ENCODE measurements around the gene RNF135.
"Not testable (repeated sequence)": the region's sequence is repeated elsewhere in the genome, so short reads cannot be mapped to it uniquely, and the experiment has no call there.

Gene RNF135

DNA sequence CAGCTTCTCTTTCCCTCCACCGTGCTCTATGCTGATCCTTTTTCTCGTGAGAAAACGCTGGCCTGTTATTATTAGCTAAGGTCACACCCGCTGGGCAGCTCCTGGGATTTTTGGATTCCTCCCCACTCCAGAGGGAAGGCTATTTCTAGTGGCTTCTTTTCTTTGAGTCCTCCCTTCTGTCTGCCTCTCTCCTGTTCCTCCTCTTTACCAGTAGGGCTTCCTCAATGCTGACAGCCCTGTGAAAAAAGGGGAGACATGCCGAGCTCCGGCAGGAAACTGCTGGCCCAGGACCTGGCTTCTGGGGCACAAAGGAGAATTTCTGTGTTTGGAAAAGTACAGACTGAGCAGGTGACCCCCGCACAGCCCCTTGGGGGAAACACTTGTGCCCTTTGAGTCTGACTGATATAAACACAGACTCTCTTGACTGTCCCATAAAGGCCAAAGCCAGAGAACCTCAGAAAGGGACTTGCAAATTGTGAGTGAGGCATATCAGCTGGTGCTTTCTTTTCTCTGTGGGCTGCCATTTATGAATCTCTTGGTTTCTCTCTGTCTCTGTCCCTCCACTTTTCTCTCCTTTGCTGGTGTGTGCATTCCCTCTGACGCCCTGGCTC lies 14.0 kb upstream of the RNF135 start:
- no peak for DNase-seq (ENCODE audit: low read depth)

DNA sequence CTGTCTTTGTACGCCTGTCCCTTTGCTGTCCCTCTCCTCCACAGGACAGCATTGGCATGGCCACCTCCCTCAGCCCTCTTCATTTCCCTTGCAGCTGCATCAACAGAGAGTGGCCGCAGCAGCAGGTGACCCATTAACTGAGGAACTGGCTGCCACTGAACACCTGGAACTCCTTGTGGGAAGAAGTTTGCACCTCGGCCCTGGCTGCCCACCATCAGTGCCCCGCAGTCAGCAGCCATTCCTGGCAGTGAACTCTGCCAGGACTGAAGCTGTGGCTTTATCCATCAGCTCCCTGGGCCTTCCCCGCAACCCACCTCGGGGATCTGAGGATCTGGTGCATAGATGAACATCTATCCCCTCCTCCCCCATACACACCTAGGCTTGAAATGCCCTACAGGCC lies 13.1 kb upstream of the RNF135 start:
- DNase-seq (ENCODE audit: low read depth), result no peak

DNA sequence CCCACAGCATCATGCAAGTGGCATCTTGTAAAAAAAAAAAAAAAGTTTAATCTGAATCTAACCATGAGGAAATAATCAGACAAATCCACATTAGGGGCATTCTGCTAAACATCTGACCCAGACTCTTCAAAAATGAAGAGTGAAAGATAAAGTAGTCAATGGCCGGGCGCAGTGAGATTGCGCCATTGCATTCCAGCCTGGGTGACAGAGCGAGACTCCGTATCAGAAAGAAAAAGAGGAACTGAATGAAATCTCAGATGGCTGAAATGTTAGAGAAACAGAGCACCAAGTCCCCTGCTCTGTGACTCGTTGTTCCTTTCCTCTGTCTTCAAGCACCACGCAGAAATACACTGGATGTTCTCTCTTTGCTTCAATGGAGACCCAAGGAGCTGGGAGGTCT lies 12.7 kb upstream of the RNF135 start:
- no peak for DNase-seq (ENCODE audit: low read depth)

DNA sequence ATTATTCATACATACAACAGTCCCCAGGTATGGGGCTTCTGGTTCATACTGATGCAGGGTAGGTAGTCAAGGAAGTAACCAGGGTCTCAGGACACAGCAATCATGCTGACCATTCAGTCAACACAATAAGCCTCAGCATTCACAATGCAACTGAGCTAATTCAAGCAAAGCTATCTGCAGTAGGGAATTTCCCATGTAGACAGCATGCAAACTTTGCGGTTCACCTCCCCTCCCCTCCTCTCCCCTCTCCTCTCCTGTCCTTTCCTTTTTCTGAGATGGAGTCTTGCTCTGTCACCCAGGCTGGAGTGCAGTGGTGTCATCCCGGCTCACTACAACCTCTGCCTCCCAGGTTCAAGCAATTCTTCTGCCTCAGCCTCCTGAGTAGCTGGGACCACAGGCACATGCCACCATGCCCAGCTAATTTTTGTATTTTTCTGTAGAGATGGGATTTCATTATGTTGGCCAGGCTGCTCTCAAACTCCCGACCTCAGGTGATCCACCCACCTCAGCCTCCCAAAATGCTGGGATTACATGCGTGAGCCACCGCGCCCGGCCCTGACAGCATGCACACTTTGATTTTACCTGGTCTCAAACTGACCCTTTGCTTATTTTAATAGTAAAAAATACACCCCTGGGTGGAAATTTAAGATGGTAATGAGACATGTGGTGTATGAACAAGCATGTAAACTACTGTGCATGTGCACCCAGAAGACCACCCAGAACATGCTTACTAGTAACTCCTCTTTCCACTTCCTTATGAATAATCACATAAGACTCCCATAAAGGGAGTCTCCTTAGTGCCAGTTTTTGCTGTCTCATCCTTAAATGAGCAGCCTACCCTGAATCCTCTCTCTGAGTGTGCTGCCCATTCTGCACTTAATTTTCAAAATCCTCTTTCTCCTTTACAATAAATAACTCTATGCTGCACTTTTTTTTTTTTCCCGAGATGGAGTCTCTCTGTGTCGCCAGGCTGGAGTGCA lies 9.3 kb upstream of the RNF135 start:
- DNase-seq (ENCODE audit: low read depth), result no peak

DNA sequence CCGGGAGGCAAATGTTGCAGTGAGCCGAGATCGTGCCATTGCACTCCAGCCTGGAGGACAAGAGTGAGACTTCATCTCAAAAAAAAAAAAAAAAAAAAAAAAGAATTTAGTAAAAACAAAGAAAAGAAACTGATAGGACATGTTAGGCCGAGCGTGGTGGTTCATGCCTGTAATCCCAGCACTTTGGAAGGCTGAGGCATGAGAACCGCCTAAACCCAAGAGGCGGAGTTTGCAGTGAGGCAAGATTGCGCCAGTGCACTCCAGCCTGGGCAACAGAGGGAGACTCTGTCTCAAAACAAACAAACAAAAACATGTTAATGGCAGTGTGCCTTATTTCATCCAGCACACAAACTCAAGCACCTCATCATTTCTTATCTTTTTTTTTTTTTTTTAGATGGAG lies 6.5 kb upstream of the RNF135 start:
- not testable (repeated sequence) for DNase-seq (ENCODE audit: low read depth)

DNA sequence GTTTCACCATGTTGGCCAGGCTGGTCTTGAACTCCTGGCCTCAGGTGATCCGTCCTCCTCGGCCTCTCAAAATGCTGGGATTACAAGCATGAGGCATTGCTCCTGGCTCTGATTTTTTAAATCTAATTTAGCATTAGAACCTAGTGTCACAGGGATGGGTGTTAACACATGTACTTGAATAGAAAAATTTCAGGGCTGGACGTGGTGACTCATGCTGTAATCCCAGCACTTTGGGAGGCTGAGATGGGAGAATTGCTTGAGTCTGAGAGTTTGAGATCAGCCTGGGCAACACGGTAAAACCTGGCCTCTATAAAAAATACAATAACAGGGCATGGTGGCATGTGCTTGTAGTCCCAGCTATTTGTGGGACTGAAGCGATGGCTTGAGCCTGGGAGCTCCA lies 6.0 kb upstream of the RNF135 start:
- no peak for DNase-seq (ENCODE audit: low read depth)

DNA sequence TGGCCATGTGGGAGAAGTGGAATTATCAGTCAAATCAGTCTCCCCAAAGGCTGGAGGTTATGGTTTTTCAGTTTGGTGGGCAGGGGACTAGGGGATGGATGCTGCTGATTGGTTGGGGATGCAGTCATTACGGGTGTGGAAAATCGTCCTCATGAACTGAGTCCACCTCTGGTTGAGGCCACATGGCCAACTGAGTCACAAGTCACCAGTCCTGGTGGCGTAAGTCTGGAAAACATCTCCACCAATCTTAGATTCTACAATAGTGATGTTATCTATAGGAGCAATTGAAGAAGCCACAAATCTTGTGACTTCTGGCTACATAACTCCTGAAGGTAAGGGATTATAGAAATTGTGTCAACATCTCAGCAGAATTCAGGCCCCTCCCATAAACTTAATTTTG lies 5.2 kb upstream of the RNF135 start:
- no peak for DNase-seq (ENCODE audit: low read depth)

DNA sequence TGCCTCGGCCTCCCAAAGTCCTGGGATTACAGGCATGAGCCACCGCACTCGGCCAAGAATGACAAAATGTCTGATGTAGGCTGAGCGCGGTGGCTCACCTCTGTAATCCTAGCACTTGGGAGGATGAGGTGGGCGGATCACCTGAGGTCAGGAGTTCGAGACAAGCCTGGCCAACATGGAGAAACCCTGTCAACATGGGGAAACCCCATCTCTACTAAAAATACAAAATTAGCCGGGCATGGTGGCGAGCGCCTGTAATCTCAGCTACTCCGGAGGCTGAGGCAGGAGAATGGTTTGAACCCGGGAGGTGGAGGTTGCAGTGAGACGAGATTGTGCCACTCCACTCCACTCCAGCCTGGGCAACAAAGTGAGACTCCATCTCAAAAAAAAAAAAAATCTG lies 2.9 kb upstream of the RNF135 start:
- not testable (repeated sequence) for DNase-seq (ENCODE audit: low read depth)

DNA sequence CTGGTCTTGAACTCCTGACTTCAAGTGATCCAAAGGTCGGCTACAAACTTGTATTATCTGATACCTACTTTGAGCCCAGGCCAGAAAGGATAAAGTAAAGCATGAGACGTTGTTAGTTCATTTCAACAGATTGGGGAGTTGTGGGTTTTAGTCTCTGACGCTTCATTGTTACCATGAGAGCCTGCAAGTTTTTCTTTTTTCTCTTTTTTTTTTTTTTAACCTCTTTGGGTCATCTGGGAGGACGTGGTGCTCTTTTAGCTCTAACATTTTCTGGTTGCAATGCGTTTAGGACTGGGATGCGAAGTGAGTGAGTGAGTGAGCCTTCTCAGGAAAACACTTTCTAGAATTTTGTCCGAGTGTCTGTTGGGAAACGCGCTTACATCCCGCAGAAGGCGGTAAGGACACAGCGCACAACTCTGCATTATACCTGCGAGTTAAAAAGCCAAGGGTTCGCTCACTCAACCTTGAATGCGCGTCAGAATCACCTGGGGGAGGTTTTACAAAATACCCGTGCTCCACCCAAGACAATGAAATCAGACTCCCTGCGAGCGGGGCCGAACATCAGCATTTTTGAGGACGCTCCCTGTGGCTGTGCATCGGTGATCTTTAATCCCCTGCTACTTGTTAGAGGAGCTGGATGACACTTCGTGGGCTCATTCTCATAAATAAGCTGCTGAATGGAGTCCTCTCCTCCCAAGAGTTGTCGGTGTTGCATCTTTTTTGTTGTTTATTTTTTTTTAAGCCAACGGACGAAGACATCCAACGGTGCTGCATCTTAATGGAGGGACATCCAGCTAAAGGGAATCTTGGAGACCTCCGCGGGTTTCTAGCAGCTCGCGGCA lies 629 bp upstream of the RNF135 start:
- DNase-seq (ENCODE audit: low read depth), result no peak

DNA sequence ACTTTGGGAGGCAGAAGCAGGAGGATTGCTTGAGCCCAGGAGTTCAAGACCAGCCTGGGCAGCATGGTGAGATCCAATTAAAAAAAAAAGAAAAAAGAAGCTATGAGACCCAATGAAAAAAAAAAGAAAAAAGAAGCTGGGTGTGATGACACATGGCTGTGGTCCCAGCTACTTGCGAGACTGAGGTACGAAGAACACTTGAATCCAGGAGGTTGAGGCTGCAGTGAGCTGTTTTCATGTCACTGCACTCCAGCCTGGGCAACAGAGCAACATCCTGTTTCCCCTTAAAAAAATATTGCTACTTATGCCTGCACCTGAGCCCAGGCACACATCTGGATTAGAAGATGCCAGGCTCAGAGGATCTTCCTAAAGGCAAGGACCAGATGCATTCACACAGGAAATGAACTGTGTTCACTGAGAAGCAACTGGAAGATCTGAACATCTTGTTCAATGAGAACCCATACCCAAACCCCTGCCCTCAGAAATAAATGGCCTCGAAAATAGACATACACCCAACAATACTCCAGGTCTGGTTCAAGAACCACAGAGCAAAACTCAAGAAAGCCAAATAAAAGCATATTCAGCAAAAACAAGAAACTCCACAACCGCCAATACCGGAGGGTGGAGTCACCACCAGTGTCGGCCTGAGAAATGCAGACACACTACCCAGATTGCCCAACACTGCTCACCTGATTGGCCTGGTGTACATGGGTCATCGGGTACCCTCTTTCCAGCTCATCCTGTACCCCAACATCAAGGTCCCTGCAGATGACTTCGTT lies 4.4 kb downstream of the RNF135 start:
- no peak for DNase-seq (ENCODE audit: low read depth)

DNA sequence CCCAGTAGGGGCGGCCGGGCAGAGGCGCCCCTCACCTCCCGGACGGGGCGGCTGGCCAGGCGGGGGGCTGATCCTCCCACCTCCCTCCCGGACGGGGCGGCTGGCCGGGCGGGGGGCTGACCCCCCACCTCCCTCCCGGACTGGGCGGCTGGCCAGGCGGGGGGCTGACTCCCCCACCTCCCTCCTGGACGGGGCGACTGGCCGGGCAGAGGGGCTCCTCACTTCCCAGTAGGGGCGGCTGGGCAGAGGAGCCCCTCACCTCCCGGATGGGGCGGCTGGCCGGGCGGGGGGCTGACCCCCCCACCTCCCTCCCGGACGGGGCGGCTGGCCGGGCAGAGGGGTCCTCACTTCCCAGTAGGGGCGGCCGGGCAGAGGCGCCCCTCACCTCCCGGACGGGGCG lies 9.1 kb downstream of the RNF135 start:
- not testable (repeated sequence) for DNase-seq (ENCODE audit: low read depth)

DNA sequence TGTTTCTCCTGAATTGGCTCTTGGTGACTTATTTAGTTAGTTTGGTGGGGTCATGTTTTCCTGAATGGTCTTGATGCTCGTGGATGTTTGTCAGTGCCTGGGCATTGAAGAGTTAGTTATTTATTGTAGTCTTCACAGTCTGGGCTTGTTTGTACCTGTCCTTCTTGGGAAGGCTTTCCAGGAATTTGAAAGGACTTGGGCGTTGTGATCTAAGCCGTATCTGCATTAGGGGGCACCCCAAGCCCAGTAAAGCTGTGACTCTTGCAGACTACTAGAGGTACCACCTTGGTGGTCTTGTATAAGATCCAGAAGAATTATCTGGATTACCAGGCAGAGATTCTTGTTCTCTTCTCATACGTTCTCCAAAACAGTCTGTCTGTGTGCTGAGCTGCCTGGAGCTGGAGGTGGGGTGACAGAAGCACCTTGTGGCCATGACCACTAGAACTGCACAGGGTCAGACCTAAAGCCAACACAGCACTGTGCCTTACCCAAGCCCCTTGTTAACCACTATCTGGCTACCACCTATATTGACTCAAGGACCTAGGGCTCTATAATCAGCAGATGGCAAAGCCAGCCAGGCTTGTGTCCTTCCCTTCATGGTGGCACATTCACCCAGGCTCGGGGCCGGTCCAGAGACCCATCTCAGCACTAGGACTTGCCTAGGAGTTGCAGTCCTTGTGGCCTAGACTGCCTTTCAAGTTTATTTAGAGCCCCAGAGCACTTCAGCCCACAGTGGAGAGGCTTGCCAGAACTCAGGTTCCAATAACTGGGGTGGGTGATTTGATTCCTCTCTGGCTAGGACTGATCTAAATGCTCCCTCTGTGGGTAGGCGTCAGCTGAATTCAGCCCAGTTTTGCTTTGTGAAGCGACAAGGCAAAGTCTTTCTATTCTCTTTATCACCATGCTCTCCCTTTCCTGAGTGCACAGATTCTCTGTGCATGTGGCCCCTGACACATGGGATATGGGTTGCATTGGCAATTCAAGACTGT lies 11.0 kb downstream of the RNF135 start:
- no peak for DNase-seq (ENCODE audit: low read depth)

DNA sequence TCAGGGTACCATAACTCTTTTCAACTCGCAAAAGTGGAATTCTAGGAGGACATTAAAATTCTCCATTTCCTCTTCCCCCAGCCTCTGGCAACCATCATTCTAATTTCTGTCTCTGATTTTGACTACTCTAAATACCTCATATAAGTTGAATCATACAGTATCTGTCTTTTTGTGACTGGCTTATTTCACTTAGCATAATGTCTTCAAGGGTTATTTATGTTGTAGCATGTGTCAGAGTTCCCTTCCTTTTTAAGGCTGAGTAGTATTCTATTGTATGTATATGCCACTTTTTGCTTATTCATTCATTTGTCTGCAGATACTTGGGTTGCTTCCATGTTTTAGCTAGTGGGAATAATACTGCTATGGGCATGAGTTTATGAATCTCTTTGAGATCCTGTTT lies 12.0 kb downstream of the RNF135 start:
- DNase-seq (ENCODE audit: low read depth), result no peak

DNA sequence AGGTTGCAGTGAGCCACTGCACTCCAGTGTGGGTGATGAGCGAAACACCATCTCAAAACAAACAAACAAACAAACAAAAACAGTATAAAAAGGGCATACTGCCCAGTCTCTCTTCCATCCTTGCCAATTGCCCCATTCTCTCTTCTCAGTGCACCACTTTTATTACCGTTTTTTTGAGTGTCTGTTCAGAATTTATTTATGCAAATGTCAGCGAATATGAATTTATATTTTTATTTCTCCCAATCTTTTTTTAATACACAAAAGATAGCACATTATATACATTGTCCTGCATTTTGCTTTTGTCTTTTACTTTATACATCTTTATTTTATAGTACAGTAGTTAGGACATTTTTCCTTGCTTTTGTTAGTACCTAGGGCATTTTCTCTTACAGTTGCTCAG lies 19.6 kb downstream of the RNF135 start:
- no peak for DNase-seq (ENCODE audit: low read depth)

DNA sequence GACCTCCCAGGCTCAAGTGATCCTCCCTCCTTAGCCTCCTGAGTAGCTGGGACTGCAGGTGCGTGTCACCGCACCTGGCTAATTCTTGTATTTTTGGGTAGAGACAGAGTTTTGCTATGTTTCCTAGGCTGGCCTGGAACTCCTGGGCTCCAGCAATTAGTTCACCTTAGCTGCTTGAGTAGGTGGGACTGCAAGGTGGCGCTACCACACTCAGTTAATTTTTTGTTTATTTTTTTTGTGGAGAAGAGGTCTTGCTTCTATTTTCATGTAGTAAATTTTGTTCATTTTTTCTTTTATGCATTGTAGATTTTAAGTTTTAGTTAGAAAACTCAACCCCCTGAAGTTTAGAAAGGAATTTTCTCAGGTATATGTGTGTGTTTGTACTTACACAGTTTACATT lies 21.7 kb downstream of the RNF135 start:
- DNase-seq (ENCODE audit: low read depth), result no peak

DNA sequence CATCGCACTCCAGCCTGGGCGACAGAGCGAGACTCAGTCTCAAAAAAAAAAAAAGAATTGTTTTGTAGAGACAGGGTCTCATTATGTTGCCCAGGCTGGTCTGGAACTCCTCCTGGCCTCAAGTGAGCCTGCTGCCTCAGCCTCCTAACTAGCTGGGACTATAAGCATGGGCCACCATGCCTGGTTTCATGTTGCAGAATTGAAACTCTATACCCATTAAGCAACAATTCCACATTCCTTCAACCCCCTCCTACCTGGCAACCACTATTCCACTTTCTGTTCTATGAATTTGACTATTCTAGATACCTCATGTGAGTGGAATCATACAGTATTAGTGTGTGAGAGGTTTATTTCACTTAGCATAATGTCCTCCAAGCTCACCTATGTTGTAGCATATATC lies 24.5 kb downstream of the RNF135 start:
- DNase-seq (ENCODE audit: low read depth), result no peak

DNA sequence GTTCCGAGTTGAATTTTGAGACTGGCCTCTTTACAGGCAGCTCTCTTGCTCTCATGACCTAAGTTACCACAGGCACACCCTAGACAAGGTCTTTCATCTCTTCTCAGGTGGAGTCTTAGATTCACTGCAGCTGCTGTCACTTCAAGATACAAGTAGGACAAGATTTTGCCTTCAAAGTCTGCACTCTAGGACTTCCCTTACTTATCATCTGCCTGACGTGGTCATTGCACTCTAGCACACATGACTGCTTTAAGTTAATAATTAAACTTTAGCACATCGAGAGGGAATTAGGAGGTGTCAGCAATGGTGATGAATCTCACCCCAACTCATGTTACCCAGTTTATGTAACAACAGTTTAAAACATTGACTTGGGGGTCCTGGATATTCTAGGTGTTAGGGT lies 25.6 kb downstream of the RNF135 start:
- no peak for DNase-seq (ENCODE audit: low read depth)

DNA sequence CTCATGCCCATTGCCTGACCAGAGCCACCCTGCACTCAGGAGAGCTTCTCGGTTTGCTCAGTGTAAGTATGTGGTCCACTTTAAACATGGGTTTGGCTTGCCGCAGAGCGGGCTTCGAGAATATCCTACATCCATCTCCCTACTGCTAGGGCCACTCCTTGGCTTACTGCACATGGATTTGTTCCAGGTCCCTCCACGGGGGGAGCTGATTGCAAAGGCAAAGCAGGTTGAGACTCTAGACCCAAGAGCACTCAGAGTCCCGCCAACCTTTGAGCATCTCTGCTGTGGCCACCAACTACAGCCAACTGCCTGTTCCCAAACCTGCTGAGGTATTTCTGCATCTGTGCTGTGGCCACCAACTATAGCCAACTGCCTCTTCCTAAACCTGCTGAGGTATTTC lies 26.4 kb downstream of the RNF135 start:
- DNase-seq (ENCODE audit: low read depth), result no peak

DNA sequence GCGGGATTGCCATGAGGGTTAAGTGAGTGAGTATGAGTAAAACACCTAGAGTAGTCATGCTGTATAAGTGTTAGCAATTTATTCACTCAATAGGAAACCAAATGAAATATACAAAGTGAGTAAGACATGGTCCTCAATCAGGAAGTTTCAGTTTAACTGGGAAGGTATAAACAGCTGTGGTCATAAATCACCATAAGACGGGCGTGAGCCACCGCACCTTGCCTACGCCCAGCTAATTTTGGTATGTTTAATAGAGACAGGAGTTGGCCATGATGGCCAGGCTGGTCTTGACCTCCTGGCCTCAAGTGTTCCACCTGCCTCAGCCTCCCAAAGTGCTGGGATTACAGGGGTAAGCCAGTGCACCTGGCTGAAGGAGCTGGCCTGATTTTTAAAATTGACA lies 27.0 kb downstream of the RNF135 start:
- DNase-seq (ENCODE audit: low read depth), result no peak

DNA sequence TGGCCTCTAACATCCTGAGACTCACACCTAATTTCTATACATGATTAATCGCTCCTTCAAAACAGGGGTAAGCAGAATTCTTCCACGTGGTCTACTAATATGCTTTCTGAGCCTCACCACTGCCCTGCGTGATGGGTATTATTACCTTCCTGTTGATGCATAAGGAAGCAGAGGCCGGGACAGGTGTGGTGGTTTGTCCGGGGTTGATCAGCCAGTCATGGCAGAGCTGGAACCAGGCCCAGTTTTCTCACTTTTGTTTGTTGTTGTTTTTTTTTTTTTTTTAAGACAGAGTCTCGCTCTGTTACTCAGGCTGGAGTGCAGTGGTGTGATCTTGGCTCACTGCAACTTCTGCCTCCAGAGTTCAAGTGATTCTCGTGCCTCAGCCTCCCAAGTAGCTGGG lies 31.2 kb downstream of the RNF135 start:
- no peak for DNase-seq (ENCODE audit: low read depth)
